GM12878 (cell line): ENCODE results near the gene FAP. TPM values are rescaled to one million over a fixed set of nuclear protein-coding genes. Genes with fewer than 3 reads are reported as not detected.

ENCODE experiments used
- ATAC-seq: fragments of 200-7000 bp; cut with Tn5 transposase; 3 replicates; pipeline ENCODE4 v1.9.1; 2020; ENCODE audit warnings: mild to moderate bottlenecking, moderate library complexity
- BruUV-seq: library from RNA; stranded (reverse); fragments of 400-500 nt; replicated peaks from 2 replicates; lab custom pipeline; 2021; lab: Mats Ljungman, UMichigan
- CTCF ChIA-PET: fragments of 300-600 bp; sonication (Branson Sonifier 250); formaldehyde crosslinking; extraction: SDS; loops from one replicate; lab custom pipeline; 2021; ENCODE audit warnings: inconsistent platforms; lab: Yijun Ruan, JAX
- POLR2A ChIA-PET: fragments of 350-600 bp; formaldehyde crosslinking; extraction: SDS; loops from one replicate; lab custom pipeline; 2021; ENCODE audit warnings: inconsistent platforms; lab: Charles Lee
- RAD21 ChIA-PET: fragments of 300-600 bp; sonication (Branson Sonifier 250); formaldehyde crosslinking; loops from one replicate; lab custom pipeline; 2023; ENCODE audit warnings: antibody characterized with exemption; ENCODE audit not compliant: unreplicated experiment; lab: Charles Lee
- SMC1A ChIA-PET: fragments of 300-600 bp; sonication (Branson Sonifier 250); formaldehyde crosslinking; loops from one replicate; lab custom pipeline; 2023; ENCODE audit not compliant: unreplicated experiment, uncharacterized antibody; lab: Charles Lee
- DNase-seq: peaks from one replicate; pipeline ENCODE4 v3.0.0-alpha.2; 2011; ENCODE audit warnings: low read depth, low spot score
- FAIRE-seq: peaks from 3 replicates; lab custom pipeline; 2011; peaks lifted over from hg19 to GRCh38; lab: Jason Lieb, UNC
- H2AFZ ChIP-seq: 2 replicates; pipeline ENCODE4 v1.6.0; 2011; ENCODE audit warnings: low read depth, low read length, control low read depth; ENCODE audit not compliant: control insufficient read depth
- H3K27ac ChIP-seq: 2 replicates; pipeline ENCODE4 v1.5.1; 2011; ENCODE audit warnings: control low read depth; ENCODE audit not compliant: control insufficient read depth, insufficient read depth
- H3K27me3 ChIP-seq, 2 experiments: replicated peaks in 1 of 2; 2 replicates each; pipeline versions ENCODE4 v1.6.0 to v1.6.1; 2011; ENCODE audit warnings: low read length in 1 of 2; ENCODE audit not compliant: control insufficient read depth in 2 of 2, insufficient read depth in 2 of 2
- H3K36me3 ChIP-seq, 2 experiments: 2 replicates each; pipeline ENCODE4 v1.5.1; 2011; ENCODE audit warnings: low read length in 1 of 2; ENCODE audit not compliant: control insufficient read depth in 2 of 2, insufficient read depth in 2 of 2
- H3K4me1 ChIP-seq: 2 replicates; pipeline ENCODE4 v1.6.1; 2011; ENCODE audit warnings: mild to moderate bottlenecking, low read length, moderate library complexity, mixed read lengths; ENCODE audit not compliant: control insufficient read depth, insufficient read depth
- H3K4me2 ChIP-seq: 2 replicates; pipeline ENCODE4 v1.6.0; 2011; ENCODE audit warnings: control low read depth; ENCODE audit not compliant: control insufficient read depth, insufficient read depth
- H3K4me3 ChIP-seq: fragments of 200-600 bp; sonication (generic); 2 replicates; pipeline ENCODE4 v1.5.1; 2016
- H3K79me2 ChIP-seq: 2 replicates; pipeline ENCODE4 v1.6.0; 2011; ENCODE audit warnings: low read length; ENCODE audit not compliant: control insufficient read depth, insufficient read depth
- H3K9ac ChIP-seq: 2 replicates; pipeline ENCODE4 v1.8.0; 2011; ENCODE audit warnings: low read length, control low read depth, mixed read lengths; ENCODE audit not compliant: control insufficient read depth, insufficient read depth
- H3K9me3 ChIP-seq: replicated peaks from 3 replicates; pipeline ENCODE4 v1.5.1; 2011; ENCODE audit warnings: mild to moderate bottlenecking, low read length; ENCODE audit not compliant: control insufficient read depth, insufficient read depth
- H4K20me1 ChIP-seq: 2 replicates; pipeline ENCODE4 v1.6.0; 2011; ENCODE audit not compliant: control insufficient read depth, insufficient read depth
- BACH1 ChIP-seq: fragments of 450-650 bp; IDR thresholded peaks from 2 replicates; pipeline ENCODE4 v1.6.1; 2017; ENCODE audit warnings: mild to moderate bottlenecking, borderline replicate concordance
- CEBPB ChIP-seq, 2 experiments: fragments of 150-350 bp in 1 of 2; IDR thresholded peaks; 2 replicates each; pipeline ENCODE4 v1.6.1; 2012 to 2014; ENCODE audit warnings: low read depth in 2 of 2, low read length in 2 of 2, borderline replicate concordance in 1 of 2, inconsistent platforms in 1 of 2
- CREM ChIP-seq: IDR thresholded peaks from 2 replicates; pipeline ENCODE4 v1.6.1; 2014; ENCODE audit warnings: antibody characterized with exemption, low read depth
- ELK1 ChIP-seq: IDR thresholded peaks from 2 replicates; pipeline ENCODE4 v1.6.1; 2012; ENCODE audit warnings: low read depth, low read length, improper control_type of control experiment
- ESRRA ChIP-seq: IDR thresholded peaks from 2 replicates; pipeline ENCODE4 v1.6.1; 2012; ENCODE audit warnings: mild to moderate bottlenecking, low read length, improper control_type of control experiment
- EZH2 ChIP-seq: IDR thresholded peaks from 2 replicates; pipeline ENCODE4 v1.6.1; 2012; ENCODE audit warnings: low read depth, mild to moderate bottlenecking, control low read depth, inconsistent platforms, low read length, borderline replicate concordance; ENCODE audit not compliant: control insufficient read depth
- FOXK2 ChIP-seq: fragments of 450-650 bp; IDR thresholded peaks from 2 replicates; pipeline ENCODE4 v1.6.1; 2017; ENCODE audit warnings: mild to moderate bottlenecking, moderate library complexity
- HCFC1 ChIP-seq: fragments of 150-350 bp; IDR thresholded peaks from 2 replicates; pipeline ENCODE4 v1.6.1; 2014; ENCODE audit warnings: low read length
- IKZF1 ChIP-seq: fragments of 450-650 bp; conservative IDR thresholded peaks from 2 replicates; pipeline ENCODE4 v1.6.1; 2017; ENCODE audit warnings: antibody characterized with exemption, mild to moderate bottlenecking
- NRF1 ChIP-seq: conservative IDR thresholded peaks from 2 replicates; pipeline ENCODE4 v1.6.1; 2011; ENCODE audit warnings: mild to moderate bottlenecking, low read depth, low read length, improper control_type of control experiment
- RCOR1 ChIP-seq: conservative IDR thresholded peaks from 2 replicates; pipeline ENCODE4 v1.6.1; 2012; ENCODE audit warnings: low read depth, low read length, improper control_type of control experiment
- RELB ChIP-seq: fragments of 450-650 bp; IDR thresholded peaks from 2 replicates; pipeline ENCODE4 v1.6.1; 2017; ENCODE audit warnings: low read depth, mild to moderate bottlenecking, moderate library complexity
- SMAD1 ChIP-seq: fragments of 450-650 bp; IDR thresholded peaks from 2 replicates; pipeline ENCODE4 v1.6.1; 2018; ENCODE audit warnings: mild to moderate bottlenecking, low read depth; ENCODE audit not compliant: partially characterized antibody
- SPI1 ChIP-seq: IDR thresholded peaks from 2 replicates; pipeline ENCODE4 v1.6.1; 2011; ENCODE audit warnings: low read depth, mild to moderate bottlenecking, low read length, moderate library complexity, borderline replicate concordance; ENCODE audit not compliant: insufficient read depth
- SUPT20H ChIP-seq: IDR thresholded peaks from 2 replicates; pipeline ENCODE4 v1.6.1; 2011; ENCODE audit warnings: low read depth, mild to moderate bottlenecking, low read length, moderate library complexity, borderline replicate concordance; ENCODE audit not compliant: control insufficient read depth
- TBL1XR1 ChIP-seq: IDR thresholded peaks from 2 replicates; pipeline ENCODE4 v1.6.1; 2012; ENCODE audit warnings: low read depth, low read length, improper control_type of control experiment
- ZNF24 ChIP-seq: fragments of 450-650 bp; IDR thresholded peaks from 2 replicates; pipeline ENCODE4 v1.6.1; 2017; ENCODE audit warnings: antibody characterized with exemption, mild to moderate bottlenecking
- WGBS: methylation state at CpG from one replicate; pipeline ENCODE4 v1.1.6; 2016; ENCODE audit warnings: low lambda C conversion rate; ENCODE audit not compliant: insufficient replicate concordance, insufficient coverage; ENCODE audit errors: missing lambda C conversion rate; 5-methylcytosine and 5-hydroxymethylcytosine counted together
- in situ Hi-C: fragments of 300-500 bp; cut with MboI; formaldehyde crosslinking; loops from 9 replicates; pipeline ENCODE4 v1.14.3; 2018; ENCODE audit warnings: mixed read lengths
- intact Hi-C: fragments of 100-400 bp; cut with micrococcal nuclease; formaldehyde crosslinking; loops from one replicate; pipeline ENCODE4 v1.14.2; 2022; ENCODE audit not compliant: unreplicated experiment
- polyA plus RNA-seq, 11 experiments: library from polyadenylated mRNA; depleted of rRNA in 4 of 11; unstranded in 6 of 11; stranded (reverse) in 5 of 11; fragments of >200 nt; fragmentation: Nextera tagmentation in 4 of 11; fragmentation: Illumina TruSeq in 1 of 11; extraction: Ambion mirVana in 4 of 11; extraction: Trizol in 1 of 11; gene quantifications; 1 replicate in 1 of 11; 2 replicates in 10 of 11; pipeline versions ENCODE4 v1.2.1 to v1.2.3, GENCODE V29; 2011 to 2016; ENCODE audit warnings: inconsistent platforms in 2 of 11, missing spikeins in 2 of 11, low read depth in 1 of 11
- total RNA-seq, 4 experiments: library from RNA; depleted of rRNA in 3 of 4; stranded (reverse); fragments of >200 nt in 3 of 4; fragmentation: Illumina TruSeq in 1 of 4; extraction: Trizol in 1 of 4; gene quantifications; 2 replicates each; pipeline versions ENCODE4 v1.2.1 to v1.2.3, GENCODE V29; 2013 to 2021

Gene FAP
- total and polyA plus RNA-seq, 10 of the 15 experiments (the other 5 are each of a cell fraction or from before 2014, with no cell fraction given): 0.16 TPM; not detected in 9

GRCh38 chr2:162202203-162202602 is 41.0 kb downstream of the FAP start (continued):
- no peak for TF ChIP-seq SPI1

- no peak for FAIRE-seq
Measured at GRCh38 chr2:162200636-162201035, 42.6 kb downstream of the FAP start.

GRCh38 chr2:162199913-162200312 is 43.3 kb downstream of the FAP start:
- intact Hi-C loops (no loop called here), in situ Hi-C loops (no loop called here)
- no peak for DNase-seq
- POLR2A ChIA-PET: no interaction called here
- FAIRE-seq: no peak
- no peaks in the 10 kb centered on the region for H3K9me3 ChIP-seq
- H4K20me1 ChIP-seq: no peaks in the 10 kb centered on the region
- 0% methylated on average over 1 of the region's 1 CpG for WGBS
- no TSS peak for BruUV-seq
- no peaks in the 10 kb centered on the region; a peak in 1 of 4 replicates for H3K27me3 ChIP-seq
- no peaks in the 10 kb centered on the region for H3K79me2 ChIP-seq
- H3K9ac ChIP-seq: no peak overlapping the region
- SMC1A ChIA-PET: no interaction called here
- H3K36me3 ChIP-seq: no peaks in the 10 kb centered on the region
- H3K4me3 ChIP-seq: no peak overlapping the region
- CTCF ChIA-PET: no interaction called here
- no peak overlapping the region for H3K27ac ChIP-seq
- no peak overlapping the region for H2AFZ ChIP-seq
- no peak for ATAC-seq
- no peaks in the 10 kb centered on the region for H3K4me1 ChIP-seq
- no peak overlapping the region for H3K4me2 ChIP-seq
- RAD21 ChIA-PET: no interaction called here
- TF ChIP-seq CEBPB (IDR thresholded peaks at IDR 0.05; ENCODE audit: borderline replicate concordance in 1 of 2, low read depth in 2 of 2, low read length in 2 of 2): no peak
- no peak for TF ChIP-seq NRF1
- no peak for TF ChIP-seq IKZF1
- TF ChIP-seq RCOR1: no peak
- no peak for TF ChIP-seq EZH2
- TF ChIP-seq TBL1XR1: no peak
- no peak for TF ChIP-seq HCFC1
- TF ChIP-seq BACH1: no peak
- TF ChIP-seq ELK1: no peak
- TF ChIP-seq CREM: no peak
- TF ChIP-seq RELB: no peak
- no peak for TF ChIP-seq SUPT20H

More at GRCh38 chr2:162200636-162201035, 42.6 kb downstream of the FAP start:
- ChIA-PET CTCF (no interaction called here), POLR2A (no interaction called here), SMC1A (no interaction called here)
- ATAC-seq: no peak
- Histone ChIP-seq H2AFZ (no peak overlapping the region), H3K9ac (no peak overlapping the region), H3K4me2 (no peak overlapping the region), H4K20me1 (no peaks in the 10 kb centered on the region), H3K27ac (no peak overlapping the region), H3K4me1 (no peaks in the 10 kb centered on the region), H3K36me3 (no peaks in the 10 kb centered on the region), H3K79me2 (no peaks in the 10 kb centered on the region), H3K4me3 (no peak overlapping the region), H3K27me3 (no peaks in the 10 kb centered on the region; a peak in 1 of 4 replicates)
- DNase-seq: no peak
- intact Hi-C loops: no loop called here
- 0% methylated on average over 1 of the region's 1 CpG for WGBS
- no TSS peak for BruUV-seq
- TF ChIP-seq ESRRA (no peak), HCFC1 (no peak), SMAD1 (no peak), ZNF24 (no peak), FOXK2 (no peak)
- TF ChIP-seq, all 136 proteins: peak for 0
- no peaks in the 10 kb centered on the region for H3K9me3 ChIP-seq
- RAD21 ChIA-PET: no interaction called here
- in situ Hi-C loops: no loop called here
